C4-2B (cell line): ENCODE measurements around the gene VAMP2.

Source experiments
- ZFX ChIP-seq: fragments of 450-650 bp; IDR thresholded peaks from 2 replicates; pipeline ENCODE4 v1.6.1; 2017
- TF ChIP-seq, protein P1 (sequence below): fragments of 450-650 bp; conservative IDR thresholded peaks from 2 replicates; pipeline ENCODE4 v1.5.1; 2017; ENCODE audit warnings: mild to moderate bottlenecking

GRCh38 chr17:8148560-8148959 lies 14.2 kb downstream of the VAMP2 start:
- TF ChIP-seq, protein P1, sequence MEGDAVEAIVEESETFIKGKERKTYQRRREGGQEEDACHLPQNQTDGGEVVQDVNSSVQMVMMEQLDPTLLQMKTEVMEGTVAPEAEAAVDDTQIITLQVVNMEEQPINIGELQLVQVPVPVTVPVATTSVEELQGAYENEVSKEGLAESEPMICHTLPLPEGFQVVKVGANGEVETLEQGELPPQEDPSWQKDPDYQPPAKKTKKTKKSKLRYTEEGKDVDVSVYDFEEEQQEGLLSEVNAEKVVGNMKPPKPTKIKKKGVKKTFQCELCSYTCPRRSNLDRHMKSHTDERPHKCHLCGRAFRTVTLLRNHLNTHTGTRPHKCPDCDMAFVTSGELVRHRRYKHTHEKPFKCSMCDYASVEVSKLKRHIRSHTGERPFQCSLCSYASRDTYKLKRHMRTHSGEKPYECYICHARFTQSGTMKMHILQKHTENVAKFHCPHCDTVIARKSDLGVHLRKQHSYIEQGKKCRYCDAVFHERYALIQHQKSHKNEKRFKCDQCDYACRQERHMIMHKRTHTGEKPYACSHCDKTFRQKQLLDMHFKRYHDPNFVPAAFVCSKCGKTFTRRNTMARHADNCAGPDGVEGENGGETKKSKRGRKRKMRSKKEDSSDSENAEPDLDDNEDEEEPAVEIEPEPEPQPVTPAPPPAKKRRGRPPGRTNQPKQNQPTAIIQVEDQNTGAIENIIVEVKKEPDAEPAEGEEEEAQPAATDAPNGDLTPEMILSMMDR, result no peak
- no peak for TF ChIP-seq ZFX
